GM23248 (cell line): Measurements from ENCODE around the gene CHST1.

Experiments used
- EZH2 ChIP-seq: fragments of 200-600 bp; sonication (generic); IDR thresholded peaks from 2 replicates; pipeline ENCODE4 v1.6.1; 2018; ENCODE audit warnings: antibody characterized with exemption, mild to moderate bottlenecking; ENCODE audit not compliant: insufficient read depth, poor library complexity, severe bottlenecking
- EZH2phosphoT487 ChIP-seq: fragments of 200-600 bp; sonication (generic); IDR thresholded peaks from 2 replicates; pipeline ENCODE4 v1.6.1; 2018; ENCODE audit warnings: antibody characterized with exemption, moderate library complexity, mild to moderate bottlenecking, low read depth; ENCODE audit not compliant: insufficient read depth

- TF ChIP-seq EZH2phosphoT487 (no peak), EZH2 (no peak)
These were observed 57.4 kb downstream of the CHST1 start for GRCh38 chr11:45607995-45608394.
